Stimulated activated naive CD8-positive, alpha-beta T cell treated with anti-CD3 and anti-CD28 coated beads, Interleukin-15, Interleukin-2, amounts not matched to agents 100 U/mL and 50 U/mL, for 24 hours (primary cell): ENCODE measurements around the gene HIVEP3.

Experiments used
- ATAC-seq: fragments of 150-1000 bp; cut with Tn5 transposase; one replicate; pipeline ENCODE4 v1.10.0; 2021
- DNase-seq: peaks from one replicate; pipeline ENCODE4 v3.0.0; 2021

Gene HIVEP3

GRCh38 chr1:41728403-41729202 is 190.1 kb downstream of the HIVEP3 start:
- peak; percentile 97 for ATAC-seq
- peak; percentile 86 for DNase-seq

- no peak for ATAC-seq
Observed at GRCh38 chr1:41727749-41728115, 191.0 kb downstream of the HIVEP3 start.

GRCh38 chr1:41726899-41727748 is 191.6 kb downstream of the HIVEP3 start:
- ATAC-seq, result peak; percentile 10
- DNase-seq, result peak; percentile 64

More at GRCh38 chr1:41727749-41728115, 191.0 kb downstream of the HIVEP3 start:
- DNase-seq, result no peak

GRCh38 chr1:41726292-41726691 is 192.4 kb downstream of the HIVEP3 start:
- DNase-seq (no peak), ATAC-seq (no peak)

GRCh38 chr1:41724926-41725325 is 193.8 kb downstream of the HIVEP3 start:
- no peak for DNase-seq
- no peak for ATAC-seq

GRCh38 chr1:41724248-41724647 is 194.5 kb downstream of the HIVEP3 start:
- DNase-seq, result no peak
- ATAC-seq, result no peak

- ATAC-seq, result no peak
- no peak for DNase-seq
Observed at GRCh38 chr1:41723786-41724185, 194.9 kb downstream of the HIVEP3 start.

- no peak for DNase-seq
- ATAC-seq, result no peak
Observed at GRCh38 chr1:41722184-41722583, 196.5 kb downstream of the HIVEP3 start.

GRCh38 chr1:41720861-41721410 is 197.8 kb downstream of the HIVEP3 start:
- ATAC-seq (peak; percentile 31), DNase-seq (no peak)

- DNase-seq (no peak), ATAC-seq (no peak)
Observed at GRCh38 chr1:41719590-41719989, 199.1 kb downstream of the HIVEP3 start.

- no peak for ATAC-seq
Observed at GRCh38 chr1:41719128-41719527, 199.6 kb downstream of the HIVEP3 start.

GRCh38 chr1:41718497-41718896 is 200.2 kb downstream of the HIVEP3 start:
- no peak for ATAC-seq
- no peak for DNase-seq

More at GRCh38 chr1:41719128-41719527, 199.6 kb downstream of the HIVEP3 start:
- no peak for DNase-seq

GRCh38 chr1:41716188-41717130 is 202.3 kb downstream of the HIVEP3 start:
- DNase-seq, result no peak
- ATAC-seq, result no peak

- ATAC-seq (no peak), DNase-seq (no peak)
Observed at GRCh38 chr1:41715441-41716095, 203.2 kb downstream of the HIVEP3 start.

GRCh38 chr1:41714638-41715389 is 203.9 kb downstream of the HIVEP3 start:
- no peak for ATAC-seq
- no peak for DNase-seq

- DNase-seq (no peak), ATAC-seq (no peak)
Observed at GRCh38 chr1:41713557-41714327, 205.0 kb downstream of the HIVEP3 start.

- ATAC-seq, result no peak
Observed at GRCh38 chr1:41713141-41713540, 205.6 kb downstream of the HIVEP3 start.

GRCh38 chr1:41712695-41713094 is 206.0 kb downstream of the HIVEP3 start:
- no peak for DNase-seq
- no peak for ATAC-seq

More at GRCh38 chr1:41713141-41713540, 205.6 kb downstream of the HIVEP3 start:
- DNase-seq, result no peak

- ATAC-seq (no peak), DNase-seq (no peak)
Observed at GRCh38 chr1:41712081-41712480, 206.6 kb downstream of the HIVEP3 start.

- ATAC-seq (no peak), DNase-seq (no peak)
Observed at GRCh38 chr1:41711581-41711980, 207.1 kb downstream of the HIVEP3 start.
